CD4-positive, alpha-beta T cell treated with Interleukin-2 at 100 ng/mL for 4 hours (primary cell): ENCODE data around the gene ZNF578.
"Not testable (repeated sequence)": the region's sequence is repeated elsewhere in the genome, so short reads cannot be mapped to it uniquely, and the experiment has no call there.

Experiments
- DNase-seq: peaks from one replicate; pipeline ENCODE4 v3.0.0-alpha.2; 2020; ENCODE audit warnings: low spot score

Gene ZNF578

DNA sequence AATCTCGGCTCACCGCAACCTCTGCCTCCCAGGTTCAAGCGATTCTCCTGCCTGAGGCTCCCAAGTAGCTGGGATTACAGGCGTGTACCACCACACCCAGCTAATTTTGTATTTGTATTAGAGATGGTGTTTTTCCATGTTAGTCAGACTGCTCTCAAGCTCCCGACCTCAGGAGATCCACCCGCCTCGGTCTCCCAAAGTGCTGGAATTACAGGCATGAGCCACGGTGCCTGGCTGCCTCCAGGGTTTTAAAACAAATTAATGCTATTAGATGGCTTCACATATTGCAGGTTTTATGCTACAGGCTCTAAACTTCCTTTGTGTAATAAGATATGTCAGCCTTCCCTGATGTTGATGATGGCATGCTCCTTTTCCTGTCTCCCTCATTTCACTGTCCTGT is 108.3 kb downstream of the ZNF578 start:
- not testable (repeated sequence) for DNase-seq
